IPS DF 4.7 (cell line): Measurements from ENCODE around the gene GTF3C4.
"Not testable (repeated sequence)": the region's sequence is repeated elsewhere in the genome, so short reads cannot be mapped to it uniquely, and the experiment has no call there.

Experiments used
- DNase-seq: peaks from one replicate; pipeline ENCODE4 v3.0.0-alpha.2; 2013; ENCODE audit warnings: low spot score; ENCODE audit errors: extremely low read depth

GTF3C4 gene

GRCh38 chr9:132699956-132700355 lies 29.7 kb downstream of the GTF3C4 start:
- DNase-seq: no peak

- no peak for DNase-seq
These were observed 32.0 kb downstream of the GTF3C4 start for GRCh38 chr9:132702254-132702653.

- no peak for DNase-seq
These were observed 33.1 kb downstream of the GTF3C4 start for GRCh38 chr9:132703336-132703735.

- DNase-seq: no peak
These were observed 38.0 kb downstream of the GTF3C4 start for GRCh38 chr9:132708239-132708638.

GRCh38 chr9:132708769-132709430 lies 38.6 kb downstream of the GTF3C4 start:
- no peak for DNase-seq

- no peak for DNase-seq
These were observed 40.1 kb downstream of the GTF3C4 start for GRCh38 chr9:132710333-132710732.

GRCh38 chr9:132711152-132711551 lies 40.9 kb downstream of the GTF3C4 start:
- not testable (repeated sequence) for DNase-seq

GRCh38 chr9:132711846-132712245 lies 41.6 kb downstream of the GTF3C4 start:
- no peak for DNase-seq

GRCh38 chr9:132712753-132713152 lies 42.5 kb downstream of the GTF3C4 start:
- DNase-seq: no peak

- no peak for DNase-seq
These were observed 45.7 kb downstream of the GTF3C4 start for GRCh38 chr9:132716007-132716406.

- no peak for DNase-seq
These were observed 47.2 kb downstream of the GTF3C4 start for GRCh38 chr9:132717326-132717945.

GRCh38 chr9:132718381-132718928 lies 48.2 kb downstream of the GTF3C4 start:
- DNase-seq: not testable (repeated sequence)

- no peak for DNase-seq
These were observed 51.4 kb downstream of the GTF3C4 start for GRCh38 chr9:132721661-132722060.

GRCh38 chr9:132722564-132723065 lies 52.4 kb downstream of the GTF3C4 start:
- no peak for DNase-seq

- no peak for DNase-seq
These were observed 53.5 kb downstream of the GTF3C4 start for GRCh38 chr9:132723809-132724208.

- DNase-seq: no peak
These were observed 55.0 kb downstream of the GTF3C4 start for GRCh38 chr9:132725306-132725705.

GRCh38 chr9:132726576-132727130 lies 56.4 kb downstream of the GTF3C4 start:
- DNase-seq: no peak

GRCh38 chr9:132728071-132728470 lies 57.8 kb downstream of the GTF3C4 start:
- DNase-seq: no peak

GRCh38 chr9:132728497-132728896 lies 58.2 kb downstream of the GTF3C4 start:
- DNase-seq: no peak

GRCh38 chr9:132729235-132729890 lies 59.1 kb downstream of the GTF3C4 start:
- DNase-seq: no peak

GRCh38 chr9:132730054-132731033 lies 60.1 kb downstream of the GTF3C4 start:
- DNase-seq: no peak
